SK-N-SH treated with all-trans-retinoic acid at 6 μM for 48 hours (cell line): ENCODE results near the gene ARVCF.

Source experiments
- CREB5 ChIP-seq: fragments of 250-450 bp; sonication (Bioruptor Pico); IDR thresholded peaks from 2 replicates; pipeline ENCODE4 v1.5.1; 2020; ENCODE audit warnings: low read depth, mild to moderate bottlenecking, moderate library complexity
- PATZ1 ChIP-seq: fragments of 250-450 bp; sonication (Bioruptor Pico); IDR thresholded peaks from 2 replicates; pipeline ENCODE4 v1.8.0; 2020; ENCODE audit warnings: mild to moderate bottlenecking, moderate library complexity, borderline replicate concordance
- RARB ChIP-seq: fragments of 250-450 bp; sonication (Bioruptor Pico); IDR thresholded peaks from 2 replicates; pipeline ENCODE4 v1.8.0; 2021; ENCODE audit warnings: mild to moderate bottlenecking, moderate library complexity

GRCh38 chr22:19974935-19975706 lies 41.5 kb downstream of the ARVCF start:
- TF ChIP-seq CREB5 = no peak
- no peak for TF ChIP-seq PATZ1 (CRISPR knock-in tag)
- TF ChIP-seq RARB (CRISPR knock-in tag) = no peak
